HepG2 (cell line): Measurements from ENCODE around the gene SGCB.

Experiments
- ESRRA ChIP-seq: sonication (generic); formaldehyde crosslinking; IDR thresholded peaks from 2 replicates; pipeline ENCODE4 v1.5.1; 2020; ENCODE audit warnings: mild to moderate bottlenecking, low read depth, missing genetic modification reagents
- POLR2AphosphoS5 ChIP-seq: IDR thresholded peaks from 2 replicates; pipeline ENCODE4 v1.6.1; 2012; ENCODE audit warnings: low read depth, low read length
- SP1 ChIP-seq, 2 experiments: fragments of 450-650 bp in 1 of 2; sonication (generic) in 1 of 2; formaldehyde crosslinking in 1 of 2; IDR thresholded peaks; 2 replicates each; pipeline versions ENCODE4 v1.4.0 to v1.6.1; 2016 to 2020; ENCODE audit warnings: missing genetic modification reagents in 1 of 2
- YY1 ChIP-seq: IDR thresholded peaks from 2 replicates; pipeline ENCODE4 v1.6.1; 2011; ENCODE audit warnings: low read length, low read depth, moderate library complexity, mild to moderate bottlenecking; ENCODE audit not compliant: insufficient read depth, insufficient replicate concordance
- ZNF780A ChIP-seq: sonication (generic); formaldehyde crosslinking; IDR thresholded peaks from 2 replicates; pipeline ENCODE4 v1.8.0; 2022; ENCODE audit warnings: mild to moderate bottlenecking, missing genetic modification reagents, moderate library complexity
- ZSCAN30 ChIP-seq: sonication (generic); formaldehyde crosslinking; IDR thresholded peaks from 2 replicates; pipeline ENCODE4 v1.5.0; 2020; ENCODE audit warnings: mild to moderate bottlenecking, missing genetic modification reagents
- TF ChIP-seq, protein P1 (sequence below): sonication (generic); formaldehyde crosslinking; IDR thresholded peaks from 2 replicates; pipeline ENCODE4 v1.5.0; 2020; ENCODE audit warnings: mild to moderate bottlenecking, missing genetic modification reagents, borderline replicate concordance
- TF ChIP-seq, protein P2 (sequence below): sonication (generic); formaldehyde crosslinking; IDR thresholded peaks from 2 replicates; pipeline ENCODE4 v1.5.0; 2020; ENCODE audit warnings: mild to moderate bottlenecking, missing genetic modification reagents, borderline replicate concordance
- TF ChIP-seq, protein P3 (sequence below): sonication (generic); formaldehyde crosslinking; IDR thresholded peaks from 2 replicates; pipeline ENCODE4 v1.5.0; 2020; ENCODE audit warnings: mild to moderate bottlenecking, missing genetic modification reagents, moderate library complexity
- TF ChIP-seq, protein P4 (sequence below): sonication (generic); formaldehyde crosslinking; IDR thresholded peaks from 2 replicates; pipeline ENCODE4 v1.9.0; 2021; ENCODE audit warnings: missing genetic modification reagents, borderline replicate concordance
- TF ChIP-seq, protein P5 (sequence below): sonication (generic); formaldehyde crosslinking; conservative IDR thresholded peaks from 2 replicates; pipeline ENCODE4 v1.4.0; 2020; ENCODE audit warnings: missing genetic modification reagents
- TF ChIP-seq, protein P6 (sequence below): IDR thresholded peaks from 2 replicates; pipeline ENCODE4 v1.6.1; 2012; ENCODE audit warnings: low read depth, low read length, improper control_type of control experiment

DNA sequence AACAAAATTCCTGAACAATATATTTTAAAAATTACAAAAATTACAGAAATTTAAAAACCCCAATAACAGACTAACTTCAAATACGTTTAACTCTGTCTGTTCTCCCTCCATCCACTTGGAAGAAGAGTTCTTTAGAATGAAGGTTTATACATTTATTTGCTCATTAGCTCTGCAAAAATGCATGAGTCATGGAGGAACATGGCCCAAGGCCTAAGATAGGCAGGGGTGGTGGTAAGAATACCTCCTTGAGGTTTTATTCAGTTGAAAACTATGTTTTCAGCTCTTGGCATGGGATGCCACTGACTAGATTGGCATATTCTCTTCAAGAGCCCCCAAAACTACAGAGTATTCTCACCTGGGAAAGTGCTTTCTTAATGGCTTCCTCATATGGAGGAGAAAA lies 9.1 kb downstream of the SGCB start:
- no peak for TF ChIP-seq ZSCAN30
- TF ChIP-seq, protein P1, sequence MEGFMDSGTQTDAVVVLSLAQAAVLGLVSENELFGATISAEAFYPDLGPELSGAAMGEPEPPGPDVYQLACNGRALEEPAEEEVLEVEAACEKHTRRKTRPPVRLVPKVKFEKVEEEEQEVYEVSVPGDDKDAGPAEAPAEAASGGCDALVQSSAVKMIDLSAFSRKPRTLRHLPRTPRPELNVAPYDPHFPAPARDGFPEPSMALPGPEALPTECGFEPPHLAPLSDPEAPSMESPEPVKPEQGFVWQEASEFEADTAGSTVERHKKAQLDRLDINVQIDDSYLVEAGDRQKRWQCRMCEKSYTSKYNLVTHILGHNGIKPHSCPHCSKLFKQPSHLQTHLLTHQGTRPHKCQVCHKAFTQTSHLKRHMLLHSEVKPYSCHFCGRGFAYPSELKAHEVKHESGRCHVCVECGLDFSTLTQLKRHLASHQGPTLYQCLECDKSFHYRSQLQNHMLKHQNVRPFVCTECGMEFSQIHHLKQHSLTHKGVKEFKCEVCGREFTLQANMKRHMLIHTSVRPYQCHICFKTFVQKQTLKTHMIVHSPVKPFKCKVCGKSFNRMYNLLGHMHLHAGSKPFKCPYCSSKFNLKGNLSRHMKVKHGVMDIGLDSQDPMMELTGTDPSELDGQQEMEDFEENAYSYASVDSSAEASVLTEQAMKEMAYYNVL (CRISPR knock-in tag) = no peak
- no peak for TF ChIP-seq YY1
- TF ChIP-seq, protein P2, sequence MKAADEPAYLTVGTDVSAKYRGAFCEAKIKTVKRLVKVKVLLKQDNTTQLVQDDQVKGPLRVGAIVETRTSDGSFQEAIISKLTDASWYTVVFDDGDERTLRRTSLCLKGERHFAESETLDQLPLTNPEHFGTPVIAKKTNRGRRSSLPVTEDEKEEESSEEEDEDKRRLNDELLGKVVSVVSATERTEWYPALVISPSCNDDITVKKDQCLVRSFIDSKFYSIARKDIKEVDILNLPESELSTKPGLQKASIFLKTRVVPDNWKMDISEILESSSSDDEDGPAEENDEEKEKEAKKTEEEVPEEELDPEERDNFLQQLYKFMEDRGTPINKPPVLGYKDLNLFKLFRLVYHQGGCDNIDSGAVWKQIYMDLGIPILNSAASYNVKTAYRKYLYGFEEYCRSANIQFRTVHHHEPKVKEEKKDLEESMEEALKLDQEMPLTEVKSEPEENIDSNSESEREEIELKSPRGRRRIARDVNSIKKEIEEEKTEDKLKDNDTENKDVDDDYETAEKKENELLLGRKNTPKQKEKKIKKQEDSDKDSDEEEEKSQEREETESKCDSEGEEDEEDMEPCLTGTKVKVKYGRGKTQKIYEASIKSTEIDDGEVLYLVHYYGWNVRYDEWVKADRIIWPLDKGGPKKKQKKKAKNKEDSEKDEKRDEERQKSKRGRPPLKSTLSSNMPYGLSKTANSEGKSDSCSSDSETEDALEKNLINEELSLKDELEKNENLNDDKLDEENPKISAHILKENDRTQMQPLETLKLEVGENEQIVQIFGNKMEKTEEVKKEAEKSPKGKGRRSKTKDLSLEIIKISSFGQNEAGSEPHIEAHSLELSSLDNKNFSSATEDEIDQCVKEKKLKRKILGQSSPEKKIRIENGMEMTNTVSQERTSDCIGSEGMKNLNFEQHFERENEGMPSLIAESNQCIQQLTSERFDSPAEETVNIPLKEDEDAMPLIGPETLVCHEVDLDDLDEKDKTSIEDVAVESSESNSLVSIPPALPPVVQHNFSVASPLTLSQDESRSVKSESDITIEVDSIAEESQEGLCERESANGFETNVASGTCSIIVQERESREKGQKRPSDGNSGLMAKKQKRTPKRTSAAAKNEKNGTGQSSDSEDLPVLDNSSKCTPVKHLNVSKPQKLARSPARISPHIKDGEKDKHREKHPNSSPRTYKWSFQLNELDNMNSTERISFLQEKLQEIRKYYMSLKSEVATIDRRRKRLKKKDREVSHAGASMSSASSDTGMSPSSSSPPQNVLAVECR (CRISPR knock-in tag) = no peak
- TF ChIP-seq, protein P3, sequence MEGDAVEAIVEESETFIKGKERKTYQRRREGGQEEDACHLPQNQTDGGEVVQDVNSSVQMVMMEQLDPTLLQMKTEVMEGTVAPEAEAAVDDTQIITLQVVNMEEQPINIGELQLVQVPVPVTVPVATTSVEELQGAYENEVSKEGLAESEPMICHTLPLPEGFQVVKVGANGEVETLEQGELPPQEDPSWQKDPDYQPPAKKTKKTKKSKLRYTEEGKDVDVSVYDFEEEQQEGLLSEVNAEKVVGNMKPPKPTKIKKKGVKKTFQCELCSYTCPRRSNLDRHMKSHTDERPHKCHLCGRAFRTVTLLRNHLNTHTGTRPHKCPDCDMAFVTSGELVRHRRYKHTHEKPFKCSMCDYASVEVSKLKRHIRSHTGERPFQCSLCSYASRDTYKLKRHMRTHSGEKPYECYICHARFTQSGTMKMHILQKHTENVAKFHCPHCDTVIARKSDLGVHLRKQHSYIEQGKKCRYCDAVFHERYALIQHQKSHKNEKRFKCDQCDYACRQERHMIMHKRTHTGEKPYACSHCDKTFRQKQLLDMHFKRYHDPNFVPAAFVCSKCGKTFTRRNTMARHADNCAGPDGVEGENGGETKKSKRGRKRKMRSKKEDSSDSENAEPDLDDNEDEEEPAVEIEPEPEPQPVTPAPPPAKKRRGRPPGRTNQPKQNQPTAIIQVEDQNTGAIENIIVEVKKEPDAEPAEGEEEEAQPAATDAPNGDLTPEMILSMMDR (CRISPR knock-in tag) = no peak
- no peak for TF ChIP-seq ESRRA (CRISPR knock-in tag)
- no peak for TF ChIP-seq ZNF780A (CRISPR knock-in tag)
- no peak for TF ChIP-seq POLR2AphosphoS5
- TF ChIP-seq, protein P4, sequence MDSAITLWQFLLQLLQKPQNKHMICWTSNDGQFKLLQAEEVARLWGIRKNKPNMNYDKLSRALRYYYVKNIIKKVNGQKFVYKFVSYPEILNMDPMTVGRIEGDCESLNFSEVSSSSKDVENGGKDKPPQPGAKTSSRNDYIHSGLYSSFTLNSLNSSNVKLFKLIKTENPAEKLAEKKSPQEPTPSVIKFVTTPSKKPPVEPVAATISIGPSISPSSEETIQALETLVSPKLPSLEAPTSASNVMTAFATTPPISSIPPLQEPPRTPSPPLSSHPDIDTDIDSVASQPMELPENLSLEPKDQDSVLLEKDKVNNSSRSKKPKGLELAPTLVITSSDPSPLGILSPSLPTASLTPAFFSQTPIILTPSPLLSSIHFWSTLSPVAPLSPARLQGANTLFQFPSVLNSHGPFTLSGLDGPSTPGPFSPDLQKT (CRISPR knock-in tag) = no peak
- TF ChIP-seq, protein P5, sequence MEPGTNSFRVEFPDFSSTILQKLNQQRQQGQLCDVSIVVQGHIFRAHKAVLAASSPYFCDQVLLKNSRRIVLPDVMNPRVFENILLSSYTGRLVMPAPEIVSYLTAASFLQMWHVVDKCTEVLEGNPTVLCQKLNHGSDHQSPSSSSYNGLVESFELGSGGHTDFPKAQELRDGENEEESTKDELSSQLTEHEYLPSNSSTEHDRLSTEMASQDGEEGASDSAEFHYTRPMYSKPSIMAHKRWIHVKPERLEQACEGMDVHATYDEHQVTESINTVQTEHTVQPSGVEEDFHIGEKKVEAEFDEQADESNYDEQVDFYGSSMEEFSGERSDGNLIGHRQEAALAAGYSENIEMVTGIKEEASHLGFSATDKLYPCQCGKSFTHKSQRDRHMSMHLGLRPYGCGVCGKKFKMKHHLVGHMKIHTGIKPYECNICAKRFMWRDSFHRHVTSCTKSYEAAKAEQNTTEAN (CRISPR knock-in tag) = no peak
- no peak for TF ChIP-seq SP1 (IDR thresholded peaks at IDR 0.05)
- no peak for TF ChIP-seq SP1 (CRISPR knock-in tag; IDR thresholded peaks at IDR 0.05)
- TF ChIP-seq, protein P6, sequence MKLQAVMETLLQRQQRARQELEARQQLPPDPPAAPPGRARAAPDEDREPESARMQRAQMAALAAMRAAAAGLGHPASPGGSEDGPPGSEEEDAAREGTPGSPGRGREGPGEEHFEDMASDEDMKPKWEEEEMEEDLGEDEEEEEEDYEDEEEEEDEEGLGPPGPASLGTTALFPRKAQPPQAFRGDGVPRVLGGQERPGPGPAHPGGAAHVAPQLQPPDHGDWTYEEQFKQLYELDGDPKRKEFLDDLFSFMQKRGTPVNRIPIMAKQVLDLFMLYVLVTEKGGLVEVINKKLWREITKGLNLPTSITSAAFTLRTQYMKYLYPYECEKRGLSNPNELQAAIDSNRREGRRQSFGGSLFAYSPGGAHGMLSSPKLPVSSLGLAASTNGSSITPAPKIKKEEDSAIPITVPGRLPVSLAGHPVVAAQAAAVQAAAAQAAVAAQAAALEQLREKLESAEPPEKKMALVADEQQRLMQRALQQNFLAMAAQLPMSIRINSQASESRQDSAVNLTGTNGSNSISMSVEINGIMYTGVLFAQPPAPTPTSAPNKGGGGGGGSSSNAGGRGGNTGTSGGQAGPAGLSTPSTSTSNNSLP = no peak
